Measurements from ENCODE around the gene SH2D3C. TPM values are rescaled to one million over a fixed set of nuclear protein-coding genes. Genes with fewer than 3 reads are reported as not detected.

SH2D3C gene
- total and polyA plus RNA-seq, 5 donors from 2014 or later = 17.7 to 39.3 (median 24.2) TPM

GRCh38 chr9:127771570-127772189, 6.8 kb downstream of the SH2D3C start:
- H3K4me1 ChIP-seq (ENCODE audit: control insufficient read depth, insufficient read depth, low read length, poor library complexity, severe bottlenecking) = peaks cover 77% of the 10 kb centered on the region
- ATAC-seq (ENCODE audit: low read depth in 2 of 2) = no peak

GRCh38 chr9:127770905-127771569, 7.4 kb downstream of the SH2D3C start:
- DNase-seq (peak; percentile 91 to 98 (median 91)), ATAC-seq (ENCODE audit: low read depth in 2 of 2) (peak; percentile 88 to 89)
- Mint-ChIP-seq H3K4me3 (peak overlapping the region; percentile 87 to 95 (median 93)), H3K27me3 (no peaks in the 10 kb centered on the region), H3K27ac (peak overlapping the region; percentile 95 to 97 (median 95)), H3K9me3 (no peaks in the 10 kb centered on the region), H3K4me1 (peaks cover 0 to 84% (median 42%) of the 10 kb centered on the region in 4 donors), H3K36me3 (peaks cover 24% of the 10 kb centered on the region)
- Histone ChIP-seq H3K36me3 (ENCODE audit: control insufficient read depth, insufficient read depth, low read length) (peaks cover 26% of the 10 kb centered on the region), H3K27ac (ENCODE audit: insufficient read depth, low read length, poor library complexity, severe bottlenecking) (peak overlapping the region; percentile 97), H3K4me1 (ENCODE audit: control insufficient read depth, insufficient read depth, low read length, poor library complexity, severe bottlenecking) (peaks cover 76% of the 10 kb centered on the region), H3K27me3 (ENCODE audit: control insufficient read depth, insufficient read depth, low read length) (no peaks in the 10 kb centered on the region), H3K4me3 (ENCODE audit: low read depth, low read length) (peak overlapping the region; percentile 79), H3K9me3 (ENCODE audit: control insufficient read depth in 2 of 2, low read length in 2 of 2) (no peaks in the 10 kb centered on the region)

More at GRCh38 chr9:127771570-127772189, 6.8 kb downstream of the SH2D3C start:
- Mint-ChIP-seq H3K27me3 (no peaks in the 10 kb centered on the region), H3K36me3 (peaks cover 17% of the 10 kb centered on the region), H3K4me3 (peak overlapping the region; percentile 87 to 95 (median 93)), H3K9me3 (no peaks in the 10 kb centered on the region), H3K4me1 (peaks cover 0 to 84% (median 39%) of the 10 kb centered on the region in 4 donors), H3K27ac (peak overlapping the region; percentile 95 to 97 (median 95))
- no peaks in the 10 kb centered on the region for H3K27me3 ChIP-seq (ENCODE audit: control insufficient read depth, insufficient read depth, low read length)
- peak overlapping the region; percentile 97 for H3K27ac ChIP-seq (ENCODE audit: insufficient read depth, low read length, poor library complexity, severe bottlenecking)
- peak overlapping the region; percentile 24 for H3K4me3 ChIP-seq (ENCODE audit: low read depth, low read length)
- DNase-seq = no peak
- H3K36me3 ChIP-seq (ENCODE audit: control insufficient read depth, insufficient read depth, low read length) = peaks cover 22% of the 10 kb centered on the region
- no peaks in the 10 kb centered on the region for H3K9me3 ChIP-seq (ENCODE audit: control insufficient read depth in 2 of 2, low read length in 2 of 2)

GRCh38 chr9:127770583-127770904, 7.9 kb downstream of the SH2D3C start:
- ATAC-seq (ENCODE audit: low read depth in 2 of 2) = no peak

GRCh38 chr9:127769929-127770582, 8.4 kb downstream of the SH2D3C start:
- no peaks in the 10 kb centered on the region for H3K27me3 ChIP-seq (ENCODE audit: control insufficient read depth, insufficient read depth, low read length)
- DNase-seq (no peak), ATAC-seq (ENCODE audit: low read depth in 2 of 2) (no peak)
- Mint-ChIP-seq H3K4me1 (peaks cover 0 to 93% (median 48%) of the 10 kb centered on the region in 4 donors), H3K27ac (peak overlapping the region; percentile 95 to 97 (median 95)), H3K36me3 (peaks cover 32% of the 10 kb centered on the region), H3K27me3 (no peaks in the 10 kb centered on the region), H3K4me3 (peak overlapping the region; percentile 87 to 95 (median 93)), H3K9me3 (no peaks in the 10 kb centered on the region)
- no peaks in the 10 kb centered on the region for H3K9me3 ChIP-seq (ENCODE audit: control insufficient read depth in 2 of 2, low read length in 2 of 2)
- H3K36me3 ChIP-seq (ENCODE audit: control insufficient read depth, insufficient read depth, low read length) = peaks cover 26% of the 10 kb centered on the region
- peaks cover 71% of the 10 kb centered on the region for H3K4me1 ChIP-seq (ENCODE audit: control insufficient read depth, insufficient read depth, low read length, poor library complexity, severe bottlenecking)
- peak overlapping the region; percentile 79 for H3K4me3 ChIP-seq (ENCODE audit: low read depth, low read length)
- H3K27ac ChIP-seq (ENCODE audit: insufficient read depth, low read length, poor library complexity, severe bottlenecking) = peak overlapping the region; percentile 97

More at GRCh38 chr9:127770583-127770904, 7.9 kb downstream of the SH2D3C start:
- peak overlapping the region; percentile 87 to 95 (median 93) for H3K4me3 Mint-ChIP-seq
- no peaks in the 10 kb centered on the region for H3K9me3 Mint-ChIP-seq
- H3K4me1 Mint-ChIP-seq = peaks cover 0 to 88% (median 45%) of the 10 kb centered on the region in 4 donors
- DNase-seq = no peak
- H3K9me3 ChIP-seq (ENCODE audit: control insufficient read depth in 2 of 2, low read length in 2 of 2) = no peaks in the 10 kb centered on the region
- H3K4me3 ChIP-seq (ENCODE audit: low read depth, low read length) = peak overlapping the region; percentile 79
- H3K27me3 Mint-ChIP-seq = no peaks in the 10 kb centered on the region
- peaks cover 76% of the 10 kb centered on the region for H3K4me1 ChIP-seq (ENCODE audit: control insufficient read depth, insufficient read depth, low read length, poor library complexity, severe bottlenecking)
- H3K27me3 ChIP-seq (ENCODE audit: control insufficient read depth, insufficient read depth, low read length) = no peaks in the 10 kb centered on the region
- H3K36me3 Mint-ChIP-seq = peaks cover 27% of the 10 kb centered on the region
- peak overlapping the region; percentile 97 for H3K27ac ChIP-seq (ENCODE audit: insufficient read depth, low read length, poor library complexity, severe bottlenecking)
- peak overlapping the region; percentile 95 to 97 (median 95) for H3K27ac Mint-ChIP-seq
- H3K36me3 ChIP-seq (ENCODE audit: control insufficient read depth, insufficient read depth, low read length) = peaks cover 26% of the 10 kb centered on the region

GRCh38 chr9:127769101-127769500, 9.4 kb downstream of the SH2D3C start:
- Histone ChIP-seq H3K27ac (ENCODE audit: insufficient read depth, low read length, poor library complexity, severe bottlenecking) (peak overlapping the region; percentile 97), H3K4me3 (ENCODE audit: low read depth, low read length) (peak overlapping the region; percentile 22), H3K9me3 (ENCODE audit: control insufficient read depth in 2 of 2, low read length in 2 of 2) (no peaks in the 10 kb centered on the region), H3K27me3 (ENCODE audit: control insufficient read depth, insufficient read depth, low read length) (no peaks in the 10 kb centered on the region), H3K4me1 (ENCODE audit: control insufficient read depth, insufficient read depth, low read length, poor library complexity, severe bottlenecking) (peaks cover 71% of the 10 kb centered on the region), H3K36me3 (ENCODE audit: control insufficient read depth, insufficient read depth, low read length) (peaks cover 20% of the 10 kb centered on the region)
- no peak for ATAC-seq (ENCODE audit: low read depth in 2 of 2)
- H3K4me3 Mint-ChIP-seq = peak overlapping the region; percentile 40 to 83 (median 66)
- no peaks in the 10 kb centered on the region for H3K9me3 Mint-ChIP-seq
- no peak for DNase-seq
- H3K4me1 Mint-ChIP-seq = peaks cover 0 to 96% (median 51%) of the 10 kb centered on the region in 4 donors
- no peaks in the 10 kb centered on the region for H3K27me3 Mint-ChIP-seq
- peak overlapping the region; percentile 85 to 97 (median 95) for H3K27ac Mint-ChIP-seq
- H3K36me3 Mint-ChIP-seq = peaks cover 30% of the 10 kb centered on the region

GRCh38 chr9:127768698-127769097, 9.8 kb downstream of the SH2D3C start:
- H3K27me3 ChIP-seq (ENCODE audit: control insufficient read depth, insufficient read depth, low read length) = no peaks in the 10 kb centered on the region
- peak overlapping the region; percentile 97 for H3K27ac ChIP-seq (ENCODE audit: insufficient read depth, low read length, poor library complexity, severe bottlenecking)
- H3K9me3 ChIP-seq (ENCODE audit: control insufficient read depth in 2 of 2, low read length in 2 of 2) = no peaks in the 10 kb centered on the region
- Mint-ChIP-seq H3K4me1 (peaks cover 2 to 96% (median 53%) of the 10 kb centered on the region in 4 donors), H3K27ac (peak overlapping the region; percentile 85 to 97 (median 95)), H3K4me3 (peak overlapping the region; percentile 40 to 83 (median 66)), H3K36me3 (peaks cover 27% of the 10 kb centered on the region), H3K27me3 (no peaks in the 10 kb centered on the region), H3K9me3 (no peaks in the 10 kb centered on the region)
- no peak for DNase-seq
- H3K36me3 ChIP-seq (ENCODE audit: control insufficient read depth, insufficient read depth, low read length) = peaks cover 16% of the 10 kb centered on the region
- H3K4me3 ChIP-seq (ENCODE audit: low read depth, low read length) = peak overlapping the region; percentile 22
- no peak for ATAC-seq (ENCODE audit: low read depth in 2 of 2)
- peaks cover 67% of the 10 kb centered on the region for H3K4me1 ChIP-seq (ENCODE audit: control insufficient read depth, insufficient read depth, low read length, poor library complexity, severe bottlenecking)

- Histone ChIP-seq H3K27me3 (ENCODE audit: control insufficient read depth, insufficient read depth, low read length) (no peaks in the 10 kb centered on the region), H3K4me1 (ENCODE audit: control insufficient read depth, insufficient read depth, low read length, poor library complexity, severe bottlenecking) (peaks cover 67% of the 10 kb centered on the region), H3K4me3 (ENCODE audit: low read depth, low read length) (peak overlapping the region; percentile 71), H3K9me3 (ENCODE audit: control insufficient read depth in 2 of 2, low read length in 2 of 2) (no peaks in the 10 kb centered on the region), H3K36me3 (ENCODE audit: control insufficient read depth, insufficient read depth, low read length) (peaks cover 12% of the 10 kb centered on the region), H3K27ac (ENCODE audit: insufficient read depth, low read length, poor library complexity, severe bottlenecking) (peak overlapping the region; percentile 97)
- Mint-ChIP-seq H3K9me3 (no peaks in the 10 kb centered on the region), H3K36me3 (peaks cover 30% of the 10 kb centered on the region), H3K27me3 (no peaks in the 10 kb centered on the region), H3K4me3 (peak overlapping the region in 3 of 4 donors; percentile 80 to 89 (median 83)), H3K27ac (peak overlapping the region; percentile 95 to 97 (median 97)), H3K4me1 (peaks cover 9 to 97% (median 59%) of the 10 kb centered on the region in 4 donors)
- DNase-seq = no peak
- no peak for ATAC-seq (ENCODE audit: low read depth in 2 of 2)
These were observed 10.5 kb downstream of the SH2D3C start for GRCh38 chr9:127767909-127768331.

Data from CD4-positive, CD25-positive, alpha-beta regulatory T cell (primary cell).